ENCODE data around the gene ESRP2.

The ESRP2 gene

DNA sequence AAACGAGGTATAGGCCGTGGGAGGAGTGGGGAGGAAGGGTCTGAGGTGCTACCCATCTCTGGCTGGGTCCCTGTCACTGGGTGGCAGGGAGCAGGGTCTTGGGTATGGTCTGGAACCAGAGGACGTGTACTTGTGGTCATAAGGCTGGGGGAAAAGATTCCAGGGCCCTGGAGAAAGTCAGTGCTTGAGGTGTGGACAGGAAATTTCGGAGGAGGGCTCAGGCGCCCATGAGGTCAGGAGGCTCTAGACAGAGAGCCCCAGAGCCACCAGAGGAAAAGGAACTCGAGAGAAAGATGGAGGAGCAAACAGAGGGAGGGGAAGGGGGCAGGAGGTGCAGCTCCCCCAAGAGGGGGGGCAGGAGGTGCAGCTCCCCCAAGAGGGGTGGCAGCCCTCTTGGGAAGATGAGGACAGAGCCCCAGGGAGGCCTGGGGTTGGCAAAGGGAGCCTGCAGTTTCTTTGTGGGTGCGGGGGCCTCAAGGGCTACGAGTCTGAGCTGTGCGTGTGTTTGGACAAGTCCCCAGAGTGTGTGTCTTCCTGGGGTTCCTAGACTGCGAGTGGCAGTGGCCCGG is 27.7 kb upstream of the ESRP2 start:
- DNase-seq (ENCODE audit: low read depth in 2 of 2), result no peak

- no peak for DNase-seq (ENCODE audit: low read depth in 2 of 2)
Observed at GRCh38 chr16:68259007-68259825, 23.3 kb upstream of the ESRP2 start.

DNA sequence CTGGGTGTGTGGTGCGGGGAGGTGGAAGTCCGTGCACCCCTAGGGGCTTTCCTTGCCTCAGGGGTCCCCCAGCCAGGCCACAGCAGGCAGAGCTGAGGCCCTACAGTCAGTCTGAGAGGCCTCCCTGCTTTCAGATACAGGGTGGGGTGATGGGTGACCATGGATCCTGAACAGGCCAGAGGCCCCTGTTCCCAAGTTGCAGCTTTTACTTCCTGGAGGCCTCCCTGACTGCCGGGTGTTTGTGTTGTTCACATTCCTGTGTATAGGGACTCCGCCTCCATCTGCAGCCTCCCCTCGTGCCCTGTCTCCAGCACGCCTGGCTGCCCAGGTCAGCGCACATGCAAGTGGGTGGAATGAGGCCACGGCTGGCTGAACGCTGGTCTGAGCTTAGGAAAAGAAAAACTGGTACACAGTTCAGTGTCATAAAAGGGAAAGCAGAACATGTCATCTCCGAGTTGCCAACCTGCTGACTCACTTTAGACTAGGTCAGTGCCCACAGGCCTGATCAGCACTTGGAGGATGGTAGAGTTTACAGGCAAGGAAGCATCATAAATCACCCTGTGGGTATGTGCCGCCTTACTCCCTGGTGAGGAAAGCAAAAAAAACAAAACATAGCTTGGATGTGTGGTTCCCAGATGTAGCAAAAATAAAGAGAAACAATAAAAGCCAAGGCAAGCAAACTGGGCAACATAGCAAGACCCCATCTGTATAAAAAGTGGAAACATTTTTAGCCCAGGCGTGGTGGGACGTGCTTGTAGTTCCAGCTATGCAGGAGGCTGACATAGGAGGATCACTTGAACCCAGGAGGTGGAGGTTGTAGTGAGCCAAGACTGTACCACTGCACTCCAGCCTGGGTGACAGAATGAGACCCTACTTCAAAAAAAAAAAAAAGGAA is 22.2 kb upstream of the ESRP2 start:
- no peak for DNase-seq (ENCODE audit: low read depth in 2 of 2)

DNA sequence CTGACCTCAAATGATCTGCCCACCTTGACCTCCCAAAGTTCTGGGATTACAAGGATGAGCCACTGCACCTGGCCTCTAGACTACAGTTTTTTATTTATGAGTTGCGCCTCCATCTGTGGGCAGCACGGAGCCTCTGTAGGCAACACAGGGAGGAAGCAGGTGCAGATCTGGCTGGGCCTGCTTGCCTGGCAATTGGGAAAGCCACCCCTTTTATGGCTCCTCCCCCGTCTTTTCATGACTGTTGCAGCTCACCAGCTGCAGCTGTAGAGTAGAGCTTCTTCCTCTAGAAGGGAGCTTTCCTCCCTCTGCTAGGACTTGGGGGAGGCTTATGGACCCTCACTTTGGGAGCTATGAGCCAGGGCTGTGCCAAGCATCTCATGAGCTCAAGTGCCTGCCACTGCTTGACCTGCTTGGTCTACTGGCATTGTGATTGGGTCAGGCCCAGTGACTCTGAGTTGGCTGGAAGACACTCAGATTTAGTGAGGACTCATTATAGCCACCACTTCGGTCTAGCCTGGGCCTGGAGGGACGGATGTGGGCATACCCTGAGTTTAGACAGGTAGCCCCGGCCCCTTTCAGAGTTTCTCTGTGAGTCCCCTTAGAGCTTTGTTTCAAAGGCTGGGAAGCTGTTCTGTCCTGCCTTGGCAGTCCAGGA is 21.5 kb upstream of the ESRP2 start:
- no peak for DNase-seq (ENCODE audit: low read depth in 2 of 2)

DNA sequence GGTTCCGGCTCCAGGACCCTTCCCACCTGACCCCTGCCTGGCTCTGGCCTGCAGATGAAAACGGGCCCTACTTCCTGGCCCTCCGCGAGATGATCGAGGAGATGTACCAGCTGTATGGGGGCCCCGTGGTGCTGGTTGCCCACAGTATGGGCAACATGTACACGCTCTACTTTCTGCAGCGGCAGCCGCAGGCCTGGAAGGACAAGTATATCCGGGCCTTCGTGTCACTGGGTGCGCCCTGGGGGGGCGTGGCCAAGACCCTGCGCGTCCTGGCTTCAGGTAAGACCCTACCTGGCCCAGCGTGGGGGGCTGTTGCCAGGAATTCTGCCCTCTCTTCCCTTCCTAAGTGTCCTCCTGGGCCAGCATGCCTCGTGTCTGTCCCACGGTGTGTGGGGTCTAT is 19.8 kb upstream of the ESRP2 start:
- DNase-seq (ENCODE audit: low read depth in 2 of 2), result no peak

GRCh38 chr16:68253721-68254120 is 17.8 kb upstream of the ESRP2 start:
- no peak for DNase-seq (ENCODE audit: low read depth in 2 of 2)

DNA sequence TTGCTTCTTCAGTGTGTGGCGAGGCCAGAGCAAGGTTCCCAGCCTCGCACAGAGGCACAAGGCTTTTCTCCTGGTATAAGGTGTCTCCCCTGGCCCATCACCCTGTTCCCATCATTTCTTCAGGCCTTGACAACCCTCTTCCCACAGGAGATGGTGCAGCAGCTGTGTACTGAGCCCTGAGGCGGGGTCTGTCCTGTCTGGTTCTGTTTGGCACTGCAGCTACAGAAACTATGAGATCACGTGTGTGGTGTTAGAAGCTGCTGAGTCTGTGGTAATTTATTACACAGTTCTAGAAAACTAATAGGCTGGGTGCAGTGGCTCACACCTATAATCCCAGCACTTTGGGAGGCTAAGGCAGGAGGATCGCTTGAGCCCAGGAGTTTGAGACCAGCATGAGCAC is 16.5 kb upstream of the ESRP2 start:
- no peak for DNase-seq (ENCODE audit: low read depth in 2 of 2)

GRCh38 chr16:68251832-68252231 is 15.9 kb upstream of the ESRP2 start:
- DNase-seq (ENCODE audit: low read depth in 2 of 2), result no peak

DNA sequence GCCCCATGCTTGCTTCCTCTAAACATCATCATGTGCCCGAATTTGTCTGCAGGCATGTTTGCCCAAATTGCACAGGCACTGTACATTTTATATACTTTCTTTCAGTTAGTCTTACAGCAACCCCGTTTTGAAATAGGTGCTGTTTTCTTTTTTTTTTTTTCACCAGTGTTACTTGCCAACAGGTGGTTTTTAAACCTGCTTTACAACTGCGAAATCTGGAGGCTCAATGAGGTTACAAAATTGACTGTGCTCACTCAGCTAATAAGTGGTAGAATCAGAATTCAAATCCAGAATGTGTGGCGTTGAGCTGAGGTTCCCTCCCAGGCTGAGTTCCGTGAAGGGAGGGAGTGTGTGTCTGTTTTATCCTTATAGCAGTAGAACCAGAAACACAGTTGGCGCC is 15.0 kb upstream of the ESRP2 start:
- DNase-seq (ENCODE audit: low read depth in 2 of 2), result no peak

GRCh38 chr16:68249371-68249770 is 13.4 kb upstream of the ESRP2 start:
- no peak for DNase-seq (ENCODE audit: low read depth in 2 of 2)

DNA sequence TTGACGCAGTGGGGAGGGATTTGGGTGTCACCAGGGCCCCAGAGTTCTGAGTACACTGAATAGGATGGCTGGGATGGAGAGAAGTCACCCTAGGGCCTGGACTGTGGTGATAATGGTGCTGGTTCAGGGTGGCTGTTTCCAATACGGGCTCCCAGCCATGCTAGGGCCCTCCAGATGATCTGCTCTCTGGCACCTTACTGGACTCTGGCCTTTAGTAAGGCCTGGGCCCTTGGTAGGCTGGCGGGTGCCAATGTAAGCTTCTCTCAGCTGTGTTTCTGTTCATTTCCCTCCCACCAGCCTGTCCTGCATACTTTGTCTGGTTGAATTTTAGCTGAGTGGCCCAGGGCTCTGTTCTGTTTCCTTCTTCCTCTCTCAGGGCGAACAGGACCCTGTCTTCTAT is 12.0 kb upstream of the ESRP2 start:
- no peak for DNase-seq (ENCODE audit: low read depth in 2 of 2)

- DNase-seq (ENCODE audit: low read depth in 2 of 2), result no peak
Observed at GRCh38 chr16:68247400-68247799, 11.5 kb upstream of the ESRP2 start.

GRCh38 chr16:68246666-68247065 is 10.7 kb upstream of the ESRP2 start:
- DNase-seq (ENCODE audit: low read depth in 2 of 2), result no peak

DNA sequence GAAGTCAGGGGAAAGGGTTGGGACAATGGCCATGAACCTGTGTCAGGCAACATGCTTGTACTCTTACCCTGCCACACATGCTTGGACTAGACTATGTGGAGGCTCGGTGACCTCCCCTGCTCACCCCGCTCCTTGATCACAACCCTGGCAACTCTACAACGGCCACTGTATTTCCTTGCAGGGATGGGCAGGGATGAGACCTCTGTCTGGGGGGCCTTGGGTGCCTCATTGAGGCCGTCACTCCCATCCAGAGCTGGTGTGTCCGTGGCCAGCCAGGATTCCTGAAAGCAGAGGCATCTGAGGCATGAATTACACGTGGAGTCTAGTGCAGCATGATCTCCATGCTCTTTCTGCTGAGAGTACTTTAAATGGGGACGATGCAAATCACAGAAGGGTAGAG is 10.2 kb upstream of the ESRP2 start:
- DNase-seq (ENCODE audit: low read depth in 2 of 2), result no peak

DNA sequence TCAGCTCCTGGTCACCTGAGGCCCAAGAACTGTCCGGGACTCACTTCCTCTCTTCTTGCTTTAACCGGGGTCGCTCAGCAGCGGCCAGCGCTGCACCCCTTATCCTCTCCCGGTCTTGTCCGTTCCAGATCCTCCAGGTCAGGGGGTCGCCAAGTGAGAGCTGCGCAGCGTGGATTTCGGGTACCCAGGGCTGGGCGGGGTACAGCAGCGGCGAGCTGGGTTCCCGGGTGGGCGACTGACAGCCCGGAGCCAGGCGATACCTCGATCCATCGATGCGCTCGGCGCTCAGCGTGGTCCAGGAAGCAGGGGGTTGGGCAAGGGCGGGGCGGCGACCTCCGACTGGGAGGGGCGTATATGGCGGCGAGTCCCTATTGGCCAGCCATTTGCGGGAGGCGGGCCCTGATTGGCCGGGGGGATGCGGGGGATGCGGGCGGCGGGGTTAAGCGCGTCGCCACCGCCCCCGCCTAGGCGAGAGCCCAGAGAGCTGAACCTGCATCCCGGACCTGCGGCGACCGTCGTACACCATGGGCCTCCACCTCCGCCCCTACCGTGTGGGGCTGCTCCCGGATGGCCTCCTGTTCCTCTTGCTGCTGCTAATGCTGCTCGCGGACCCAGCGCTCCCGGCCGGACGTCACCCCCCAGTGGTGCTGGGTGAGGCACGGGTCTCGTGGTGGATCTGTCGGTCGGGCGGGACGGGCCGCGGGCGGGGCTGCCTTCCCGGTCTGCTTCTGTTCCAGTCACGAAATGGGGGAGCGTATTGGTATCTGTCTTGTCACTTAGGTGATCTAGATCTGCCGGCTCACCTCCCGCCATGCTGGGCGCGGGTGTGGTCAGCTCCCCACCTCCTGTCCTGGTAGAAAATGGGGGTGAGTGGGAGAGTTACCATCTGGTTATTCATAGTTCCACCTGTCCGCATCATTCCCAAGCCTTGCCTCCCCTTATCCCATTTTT is 9.3 kb upstream of the ESRP2 start, which contains the start of gene PLA2G15:
Gene PLA2G15 (plus strand): TSS at position 471 of the 951 bp plus-strand sequence. CDS start 54 bp downstream, at position 525.
- DNase-seq (ENCODE audit: low read depth in 2 of 2), result peak; percentile 95

- DNase-seq (ENCODE audit: low read depth in 2 of 2), result no peak
Observed at GRCh38 chr16:68244481-68244902, 8.6 kb upstream of the ESRP2 start.

GRCh38 chr16:68242926-68243858 is 7.3 kb upstream of the ESRP2 start:
- DNase-seq (ENCODE audit: low read depth in 2 of 2), result no peak

GRCh38 chr16:68242085-68242484 is 6.2 kb upstream of the ESRP2 start:
- no peak for DNase-seq (ENCODE audit: low read depth in 2 of 2)

- no peak for DNase-seq (ENCODE audit: low read depth in 2 of 2)
Observed at GRCh38 chr16:68238029-68238345, 2.1 kb upstream of the ESRP2 start.
